Kidney glomerular epithelial cell (primary cell): ENCODE measurements around the gene MILR1.
"Not testable (repeated sequence)": the region's sequence is repeated elsewhere in the genome, so short reads cannot be mapped to it uniquely, and the experiment has no call there.

Experiments
- DNase-seq: peaks from one replicate; lab custom pipeline; 2025; lab: John Stamatoyannopoulos, UW

MILR1 gene

DNA sequence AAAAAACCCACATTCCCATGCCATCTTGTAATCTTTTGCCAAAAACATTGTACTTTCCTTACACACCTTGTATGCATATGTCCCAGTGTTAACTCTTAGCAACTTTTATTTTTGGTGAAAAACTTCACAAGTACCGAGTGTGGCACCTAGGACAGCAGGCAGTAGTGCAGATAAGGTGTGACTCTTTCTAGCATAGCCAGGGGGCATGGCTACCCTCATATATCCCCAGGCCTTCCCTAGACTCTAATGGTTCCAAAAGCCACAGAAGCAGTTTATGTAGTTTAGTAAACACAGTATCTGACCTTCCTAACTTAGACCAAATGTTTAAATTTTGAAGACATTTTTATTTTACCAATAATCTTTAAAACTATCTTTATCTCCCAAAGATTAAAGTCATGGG, 20.5 kb upstream of the MILR1 start:
- DNase-seq: no peak

DNA sequence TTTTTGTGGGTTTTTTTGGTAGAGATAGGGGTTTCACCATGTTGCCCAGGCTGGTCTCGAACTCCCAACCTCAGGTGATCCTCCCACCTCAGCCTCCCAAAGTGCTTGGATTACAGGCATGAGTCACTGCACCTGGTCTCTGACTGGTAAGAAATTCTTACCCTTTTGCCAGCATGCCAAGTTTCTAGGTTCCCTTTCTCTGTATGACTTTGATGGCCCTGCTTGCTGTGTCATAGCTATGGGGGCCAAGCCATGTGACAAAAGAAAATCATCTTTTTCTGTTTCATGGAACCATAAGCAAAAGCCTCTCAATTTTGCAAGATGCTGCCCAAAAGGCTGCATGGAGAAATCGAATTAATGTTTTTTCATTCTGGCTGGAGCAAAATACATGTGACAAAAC, 18.9 kb upstream of the MILR1 start:
- not testable (repeated sequence) for DNase-seq

DNA sequence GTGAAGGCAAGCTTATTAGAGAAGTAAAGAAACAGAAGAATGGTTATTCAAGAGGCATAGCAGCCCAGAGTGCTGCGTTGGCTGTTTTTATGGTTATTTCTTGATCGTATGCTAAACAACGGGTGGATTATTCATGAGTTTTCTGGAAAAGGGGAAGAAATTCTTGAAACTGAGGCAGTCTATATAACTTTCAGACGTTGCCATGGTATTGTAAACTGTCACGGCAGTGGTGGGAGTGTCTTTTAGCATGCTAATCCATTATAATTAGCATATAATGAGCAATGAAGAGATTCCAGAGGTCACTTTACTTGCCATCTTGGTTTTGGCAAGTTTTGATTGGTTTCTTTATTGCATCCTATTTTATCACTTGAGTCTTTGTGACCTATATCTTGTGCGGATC, 17.4 kb upstream of the MILR1 start:
- no peak for DNase-seq

DNA sequence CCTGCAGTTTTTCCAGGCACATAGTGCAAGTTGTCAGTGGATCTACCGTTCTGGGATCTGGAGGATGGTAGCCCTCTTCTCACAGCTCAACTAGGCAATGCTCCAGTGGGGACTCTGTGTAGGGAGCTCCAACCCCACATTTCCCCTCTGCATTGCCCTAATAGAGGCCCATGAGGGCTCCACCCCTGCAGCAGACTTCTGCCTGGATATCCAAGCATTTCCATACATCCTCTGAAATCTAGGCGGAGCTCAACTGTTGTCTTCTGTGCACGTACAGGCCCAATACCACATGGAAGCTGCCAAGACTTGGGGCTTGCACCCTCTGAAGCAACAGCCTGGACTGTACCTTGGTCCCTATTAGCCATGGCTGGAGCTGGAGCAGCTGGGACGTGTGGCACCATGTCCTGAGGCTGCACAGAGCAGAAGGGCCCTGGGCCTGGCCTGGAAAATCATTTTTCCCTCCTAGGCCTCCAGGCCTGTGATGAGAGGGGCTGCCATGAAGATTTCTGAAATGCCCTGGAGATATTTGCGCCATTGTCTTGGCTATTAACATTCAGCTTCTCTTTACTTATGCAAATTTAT, 10.9 kb upstream of the MILR1 start:
- DNase-seq: no peak

DNA sequence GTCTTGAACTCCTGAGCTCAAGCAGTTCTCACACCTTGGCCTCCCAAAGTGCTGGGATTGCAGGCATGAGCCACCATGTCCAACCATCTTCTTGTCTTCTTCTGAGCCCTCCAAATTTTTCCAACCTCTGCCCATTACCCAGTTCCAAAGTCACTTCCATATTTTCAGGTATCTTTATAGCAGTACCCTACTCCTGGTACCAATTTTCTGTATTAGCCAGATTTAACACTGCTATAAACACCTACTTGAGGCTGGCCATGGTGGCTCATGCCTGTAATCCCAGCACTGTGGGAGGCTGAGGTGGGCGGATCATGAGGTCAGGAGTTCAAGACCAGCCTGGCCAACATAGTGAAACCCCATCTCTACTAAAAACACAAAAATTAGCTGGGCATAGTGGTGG, 9.4 kb upstream of the MILR1 start:
- DNase-seq: not testable (repeated sequence)

DNA sequence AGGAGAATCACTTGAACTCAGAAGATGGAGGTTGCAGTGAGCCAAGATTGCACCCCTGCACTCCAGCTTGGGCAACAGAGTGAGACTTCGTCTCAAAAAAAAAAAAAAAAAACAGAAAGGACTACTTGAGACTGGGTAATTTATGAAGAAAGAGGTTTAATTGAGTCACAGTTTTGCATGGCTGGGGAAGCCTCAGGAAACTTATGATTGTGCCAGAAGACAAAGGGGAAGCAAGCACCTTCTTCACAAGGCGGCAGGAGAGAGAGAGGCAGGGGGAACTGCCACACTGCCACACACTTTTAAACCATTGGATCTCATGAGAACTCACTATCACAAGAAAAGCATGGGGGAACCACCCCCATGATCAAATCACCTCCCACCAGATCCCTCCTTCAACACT, 9.0 kb upstream of the MILR1 start:
- DNase-seq: no peak

DNA sequence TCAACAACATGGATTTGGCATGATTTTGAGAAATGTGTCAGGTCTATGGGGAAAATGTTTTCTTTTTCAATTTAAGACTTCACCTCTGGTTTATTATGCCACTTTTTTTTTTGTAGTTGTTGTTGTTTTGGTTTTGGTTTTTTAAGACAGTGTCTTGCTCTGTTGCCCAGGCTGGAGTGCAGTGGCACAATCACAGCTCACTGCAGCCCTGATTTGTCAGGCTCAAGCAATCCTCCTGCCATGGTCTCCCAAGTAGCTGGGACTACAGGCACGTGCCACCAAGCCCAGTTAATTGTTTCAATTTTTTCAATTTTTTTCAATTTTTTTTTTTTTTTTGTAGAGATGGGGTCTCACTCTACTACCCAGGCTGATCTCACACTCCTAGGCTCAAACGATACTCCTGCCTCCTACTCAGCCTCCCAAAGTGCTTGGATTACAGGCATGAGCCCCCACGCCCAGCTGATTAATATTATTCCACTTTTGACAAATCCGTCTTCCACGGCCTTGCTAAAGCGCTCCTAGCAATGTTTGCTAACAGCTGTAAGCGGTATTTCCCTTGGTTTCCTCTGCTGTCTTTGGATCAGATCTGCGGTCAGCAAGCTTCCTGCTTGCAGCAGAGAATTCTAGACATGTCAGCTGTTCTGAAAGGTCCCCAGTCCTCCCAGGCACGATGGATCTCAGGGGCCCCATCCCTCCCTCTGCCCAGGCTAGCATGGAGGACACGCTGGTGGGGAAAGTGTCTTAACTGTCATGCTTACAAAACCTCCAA, 7.0 kb upstream of the MILR1 start:
- no peak for DNase-seq

DNA sequence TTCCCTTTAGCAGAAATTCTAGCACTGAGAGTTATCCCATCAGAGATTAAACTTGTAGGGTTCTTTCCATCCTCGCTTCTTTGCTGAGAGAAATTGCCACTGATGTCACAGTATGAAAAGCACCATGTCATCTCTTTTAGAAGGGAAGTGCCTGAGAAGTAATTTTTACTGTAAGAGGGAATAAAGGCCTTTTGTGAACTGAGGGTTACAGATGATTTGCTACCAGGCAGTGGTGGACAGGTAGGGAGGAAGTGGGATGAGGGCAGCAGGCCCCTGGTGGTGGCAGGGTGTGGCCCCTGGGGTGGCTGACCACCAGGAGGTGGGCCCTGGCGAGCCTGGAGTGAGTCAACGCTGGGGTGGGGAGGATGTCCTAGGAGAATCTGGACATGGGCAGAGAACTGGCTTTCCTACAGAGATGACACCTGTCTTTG, 6.4 kb upstream of the MILR1 start:
- no peak for DNase-seq

DNA sequence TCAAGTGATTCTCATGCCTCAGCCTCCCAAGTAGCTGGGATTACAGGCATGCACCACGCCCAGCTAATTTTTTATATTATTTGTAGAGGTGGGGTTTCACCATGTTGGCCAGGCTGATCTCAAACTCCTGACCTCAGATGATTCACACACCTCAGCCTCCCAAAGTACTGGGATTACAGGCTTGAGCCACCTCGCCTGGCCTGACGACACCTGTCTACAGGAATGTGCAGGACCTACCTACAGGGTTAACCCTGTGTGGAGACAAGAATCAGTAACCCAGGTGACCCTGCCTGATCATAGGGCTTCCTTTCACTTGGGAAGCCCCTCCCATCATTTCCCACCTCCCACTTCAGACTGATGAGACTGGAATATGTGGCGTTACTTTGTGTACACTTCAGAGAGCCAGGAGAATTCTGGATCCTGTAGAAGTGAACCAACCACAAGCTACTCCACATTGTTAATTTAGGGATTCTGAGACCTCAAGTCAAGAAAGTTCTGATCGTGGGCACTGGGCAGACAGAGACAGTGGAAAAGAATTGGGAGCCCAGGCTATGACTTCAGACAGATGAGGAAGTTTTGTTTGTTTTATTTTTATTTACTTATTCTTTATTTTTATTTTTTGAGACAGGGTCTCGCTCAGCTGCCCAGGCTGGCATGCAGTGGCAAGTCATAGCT, 5.7 kb upstream of the MILR1 start:
- DNase-seq: no peak

DNA sequence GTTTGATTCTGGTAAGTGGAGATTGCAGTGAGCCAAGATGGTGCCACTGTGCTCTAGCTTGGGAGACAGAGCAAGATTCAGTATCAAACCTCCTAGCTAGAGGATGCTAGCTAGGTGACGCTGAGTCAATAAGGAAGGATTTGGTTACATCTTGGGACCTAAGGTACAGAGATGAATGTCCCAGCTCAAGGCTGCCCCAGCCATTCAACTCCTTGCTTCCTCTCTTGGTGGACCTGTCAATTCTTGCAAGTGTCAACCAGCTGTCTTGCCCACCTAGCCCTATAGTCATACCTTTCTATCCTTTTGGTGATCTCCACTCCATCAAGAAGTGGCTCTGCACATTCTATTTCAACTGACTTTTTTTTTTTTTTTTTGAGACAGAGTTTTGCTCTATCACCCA, 1.4 kb upstream of the MILR1 start:
- DNase-seq: no peak

DNA sequence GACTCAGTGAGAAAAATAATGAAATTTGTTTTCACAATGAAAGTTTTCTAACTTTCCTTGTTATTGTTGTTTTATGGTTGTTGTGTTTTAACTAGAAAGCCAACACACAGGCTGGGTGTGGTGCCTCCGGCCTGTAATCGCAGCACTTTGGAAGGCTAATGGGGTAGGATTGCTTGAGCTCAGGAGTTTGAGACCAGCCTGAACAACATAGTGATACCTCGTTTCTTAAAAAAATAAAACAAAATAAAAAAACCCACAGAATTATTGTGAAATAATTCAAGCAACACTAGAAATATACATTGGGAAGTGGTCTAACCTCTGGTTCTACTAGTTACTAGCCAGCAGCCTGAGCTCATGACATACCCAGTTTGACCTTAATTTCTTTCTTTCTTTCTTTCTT, 630 bp downstream of the MILR1 start:
- DNase-seq: no peak

DNA sequence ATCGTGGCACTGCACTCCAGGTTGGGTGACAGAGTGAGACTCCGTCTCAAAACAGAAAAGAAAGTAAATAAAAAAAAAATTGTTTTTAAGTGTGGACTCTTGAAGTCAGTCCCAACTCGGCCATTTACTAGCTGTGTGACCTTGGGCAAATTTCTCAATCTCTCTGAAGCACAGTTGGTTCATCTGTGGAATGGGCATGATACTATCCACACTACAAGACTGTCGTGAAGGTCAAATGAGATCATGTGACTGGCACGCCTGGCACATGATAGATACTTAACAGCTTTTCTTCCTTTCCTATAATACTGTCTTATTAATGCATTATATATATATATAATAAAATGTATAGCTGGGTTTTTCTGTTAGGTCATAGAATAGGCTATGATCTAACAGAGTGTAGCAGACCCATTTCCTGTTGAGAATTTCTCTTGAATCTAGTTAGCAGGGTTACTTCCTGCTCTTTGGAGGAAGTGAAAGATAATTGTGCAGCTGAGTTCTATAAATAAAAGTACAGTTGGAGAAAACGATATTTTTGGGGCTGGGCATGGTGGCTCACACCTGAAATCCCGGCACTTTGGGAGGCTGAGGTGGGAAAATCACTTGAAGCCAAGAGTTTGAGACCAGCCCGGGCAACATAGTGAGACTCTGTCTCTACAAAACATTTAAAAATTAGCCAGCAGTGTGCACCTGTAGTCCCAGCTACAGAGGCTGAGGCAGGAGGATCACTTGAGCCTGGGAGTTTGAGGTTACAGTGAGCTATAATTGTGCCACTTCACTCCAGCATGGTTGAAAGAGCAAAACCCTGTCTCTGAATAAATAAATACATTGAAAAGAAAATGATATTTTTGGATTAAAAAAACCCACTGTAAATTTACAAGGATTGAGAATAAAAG, 7.3 kb downstream of the MILR1 start:
- DNase-seq: no peak

DNA sequence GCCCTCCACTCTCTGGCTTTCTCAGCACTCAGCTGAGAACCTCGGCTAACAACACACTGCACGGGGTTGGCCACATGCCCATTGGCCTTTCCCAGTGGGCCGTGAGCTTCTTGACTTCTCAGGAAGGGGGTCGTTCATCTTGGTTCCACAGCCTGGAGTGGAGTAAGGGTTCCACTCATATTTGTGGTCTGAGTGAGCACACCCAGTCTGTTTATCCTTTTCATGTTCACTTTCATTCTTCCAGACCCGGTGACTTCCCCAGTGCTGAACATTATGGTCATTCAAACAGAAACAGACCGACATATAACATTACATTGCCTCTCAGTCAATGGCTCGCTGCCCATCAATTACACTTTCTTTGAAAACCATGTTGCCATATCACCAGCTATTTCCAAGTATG, 8.2 kb downstream of the MILR1 start:
- peak; percentile 11 for DNase-seq

DNA sequence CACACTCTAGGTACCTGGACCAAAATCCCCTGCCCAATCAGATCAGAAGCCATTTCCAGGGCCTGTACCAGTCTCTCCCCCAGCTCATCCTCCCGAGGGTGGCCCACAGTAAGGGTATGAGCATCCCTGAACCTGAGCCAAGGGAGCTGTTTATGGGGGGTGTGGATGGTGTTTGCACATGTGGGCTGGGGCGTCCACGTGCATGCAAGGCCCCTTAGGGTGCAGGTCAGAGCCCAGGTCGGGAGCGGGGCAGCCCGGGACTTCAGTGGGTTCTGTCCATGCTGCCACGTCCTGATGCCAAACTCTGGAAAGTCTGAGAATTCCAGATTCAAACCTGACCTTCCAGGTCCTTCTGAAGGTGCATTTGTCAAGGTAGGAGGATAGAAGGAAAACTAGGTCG, 9.8 kb downstream of the MILR1 start:
- no peak for DNase-seq

DNA sequence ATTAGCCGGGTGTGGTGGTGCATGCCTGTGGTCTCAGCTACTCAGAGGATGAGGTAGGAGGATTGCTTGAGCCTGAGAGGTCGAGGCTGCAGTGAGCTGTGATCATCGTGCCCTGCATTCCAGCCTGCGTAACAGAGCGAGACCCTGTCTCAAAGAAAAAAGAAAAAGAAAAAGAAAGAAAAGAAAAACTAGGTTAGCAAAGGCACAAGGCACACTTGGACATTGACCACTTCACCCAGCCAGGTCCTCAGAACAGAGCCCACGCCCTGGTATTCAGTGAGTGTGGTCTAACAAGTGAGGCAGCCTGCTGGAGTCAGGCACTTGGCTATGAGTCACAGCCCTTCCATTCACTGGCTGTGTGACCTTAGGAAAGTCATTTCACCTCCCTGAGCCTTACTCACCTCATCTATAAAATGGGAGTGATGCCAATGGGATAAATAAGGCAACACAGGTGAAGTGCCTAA, 10.4 kb downstream of the MILR1 start:
- peak; percentile 78 for DNase-seq

DNA sequence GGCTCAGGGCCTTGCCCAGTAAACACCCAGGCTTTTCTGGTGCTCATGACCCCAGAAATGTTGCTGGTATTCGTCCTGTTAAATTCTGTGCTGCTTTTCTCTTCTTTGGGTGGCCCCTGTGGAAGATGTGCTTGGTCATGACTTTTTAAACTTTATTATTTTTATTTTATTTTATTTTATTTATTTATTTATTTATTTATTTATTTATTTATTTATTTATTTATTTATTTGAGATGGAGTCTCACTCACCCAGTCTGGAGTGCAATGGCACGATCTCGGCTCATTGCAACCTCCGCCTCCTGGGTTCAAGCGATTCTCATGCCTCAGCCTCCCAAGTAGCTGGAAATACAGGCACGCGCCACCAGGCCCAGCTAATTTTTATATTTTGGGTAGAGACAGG, 10.9 kb downstream of the MILR1 start:
- not testable (repeated sequence) for DNase-seq

DNA sequence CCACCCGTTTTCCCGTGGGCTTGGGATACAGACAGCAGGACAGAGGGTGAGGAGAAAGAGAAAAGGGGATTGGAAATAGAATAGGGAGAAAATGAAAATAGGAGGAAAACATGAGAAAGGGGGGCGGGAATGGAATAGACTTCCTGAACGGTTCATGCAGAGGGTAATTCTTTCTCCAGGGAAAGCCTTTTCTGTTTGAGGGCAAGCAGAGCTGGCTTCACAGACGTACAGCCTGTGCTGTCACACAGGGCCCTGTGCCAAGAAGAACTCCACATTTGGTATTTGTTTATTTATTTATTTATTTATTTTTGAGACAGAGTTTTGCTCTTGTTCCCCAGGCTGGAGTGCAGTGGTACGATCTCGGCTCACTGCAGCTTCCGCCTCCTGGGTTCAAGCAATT, 12.0 kb downstream of the MILR1 start:
- DNase-seq: no peak

DNA sequence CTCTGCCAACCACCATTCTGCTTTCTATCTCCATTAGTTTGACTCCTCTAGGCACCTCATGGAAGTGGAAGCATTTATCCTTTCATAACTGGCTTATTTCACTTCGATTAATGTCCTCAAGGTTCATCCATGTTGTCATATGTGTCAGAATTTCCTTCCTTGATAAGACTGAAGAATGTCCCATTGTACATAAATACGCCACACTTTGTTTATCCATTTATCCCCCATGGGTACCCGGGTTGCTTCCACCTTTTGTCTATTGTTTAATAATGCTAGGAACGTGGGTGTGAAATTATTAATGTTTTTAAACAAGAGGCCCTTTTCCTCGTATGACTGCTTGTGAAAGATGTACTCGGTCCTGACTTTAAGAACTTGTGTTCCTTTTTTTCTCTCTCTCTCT, 12.9 kb downstream of the MILR1 start:
- DNase-seq: no peak

DNA sequence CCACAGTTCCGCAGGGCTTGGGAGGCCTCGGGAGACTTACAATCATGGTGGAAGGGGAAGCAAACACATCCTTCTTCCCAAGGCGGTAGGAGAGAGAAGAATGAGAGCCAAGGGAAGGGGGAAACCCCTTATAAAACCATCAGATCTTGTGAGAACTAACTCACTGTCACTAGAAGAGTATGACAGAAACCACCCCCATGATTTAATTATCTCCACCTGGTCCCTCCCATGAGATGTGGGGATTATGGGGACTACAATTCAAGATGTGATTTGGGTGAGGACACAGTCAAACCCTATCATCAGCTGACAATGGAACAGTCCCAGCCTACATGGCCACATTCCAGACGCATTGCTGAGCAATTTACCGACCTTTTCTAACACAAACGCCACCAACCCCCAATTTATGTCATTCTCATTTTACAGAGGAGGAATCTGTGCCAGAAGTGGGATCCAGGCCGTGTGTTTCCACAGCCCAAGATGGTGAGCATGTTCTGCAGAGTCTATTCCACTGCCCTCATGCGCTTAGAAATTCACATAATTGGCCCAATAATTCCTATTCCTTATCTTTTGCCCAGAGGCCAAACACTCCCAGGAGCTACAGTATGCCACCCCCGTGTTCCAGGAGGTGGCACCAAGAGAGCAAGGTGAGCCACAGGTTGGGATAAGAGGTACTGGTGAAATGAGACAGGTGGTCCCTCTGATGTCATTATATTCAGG, 17.3 kb downstream of the MILR1 start:
- no peak for DNase-seq

DNA sequence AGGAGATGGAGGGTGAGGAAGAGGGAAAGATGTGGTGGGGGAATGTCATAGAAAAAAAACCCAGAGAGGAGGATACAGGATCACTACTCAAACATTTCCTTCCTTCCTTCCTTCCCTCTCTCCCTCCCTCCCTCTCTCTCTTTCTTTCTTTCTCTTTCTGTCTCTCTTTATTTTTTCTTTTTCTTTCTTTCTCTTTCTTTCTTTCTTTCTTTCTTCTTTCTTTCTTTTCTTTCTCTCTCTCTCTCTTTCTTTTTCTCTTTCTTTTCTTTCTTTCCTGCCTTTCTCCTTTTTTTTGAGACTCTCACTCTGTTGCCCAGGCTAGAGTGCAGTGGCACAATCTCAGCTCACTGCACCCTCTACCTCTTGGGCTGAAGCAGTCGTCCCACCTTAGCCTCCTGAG, 17.9 kb downstream of the MILR1 start:
- not testable (repeated sequence) for DNase-seq

DNA sequence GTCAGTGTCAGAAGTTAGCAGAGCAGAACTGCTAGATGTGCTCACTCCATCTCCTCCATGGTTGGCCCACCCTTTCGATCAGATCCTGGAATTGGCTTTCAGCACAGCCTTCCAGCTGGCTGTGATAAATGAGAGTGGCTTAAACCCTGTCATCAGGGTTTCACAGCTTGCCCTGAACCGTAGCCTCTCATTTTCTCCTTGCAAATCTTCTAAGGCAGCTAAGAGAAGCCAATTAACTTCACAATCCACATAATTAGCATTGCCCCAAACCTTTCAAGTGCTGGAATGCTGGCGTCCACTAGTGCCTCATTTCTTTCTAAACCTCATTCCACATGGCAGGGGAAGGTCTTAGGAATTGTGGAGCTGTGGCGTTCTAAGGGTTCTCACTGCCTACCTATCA, 21.7 kb downstream of the MILR1 start:
- DNase-seq: no peak

DNA sequence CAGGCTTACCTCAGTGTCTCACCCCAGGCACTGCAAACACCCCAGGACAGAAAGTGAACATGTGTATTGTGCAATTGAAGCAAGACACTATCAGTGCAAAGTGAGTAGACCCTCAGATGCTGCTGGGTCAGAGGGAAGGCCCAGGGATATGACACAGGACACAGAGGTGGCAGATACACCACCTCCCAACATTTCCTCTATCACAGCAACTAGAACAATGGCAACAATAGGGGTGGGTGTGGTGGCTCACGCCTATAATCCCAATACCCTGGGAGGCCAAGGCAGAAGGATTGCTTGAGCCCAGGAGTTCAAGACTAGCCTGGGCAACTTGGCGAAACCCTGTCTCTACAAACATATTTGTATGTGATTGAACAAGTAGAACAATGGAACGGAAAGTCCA, 22.5 kb downstream of the MILR1 start:
- no peak for DNase-seq
